ENCODE data around the gene ABCA2.

ABCA2 gene

DNA sequence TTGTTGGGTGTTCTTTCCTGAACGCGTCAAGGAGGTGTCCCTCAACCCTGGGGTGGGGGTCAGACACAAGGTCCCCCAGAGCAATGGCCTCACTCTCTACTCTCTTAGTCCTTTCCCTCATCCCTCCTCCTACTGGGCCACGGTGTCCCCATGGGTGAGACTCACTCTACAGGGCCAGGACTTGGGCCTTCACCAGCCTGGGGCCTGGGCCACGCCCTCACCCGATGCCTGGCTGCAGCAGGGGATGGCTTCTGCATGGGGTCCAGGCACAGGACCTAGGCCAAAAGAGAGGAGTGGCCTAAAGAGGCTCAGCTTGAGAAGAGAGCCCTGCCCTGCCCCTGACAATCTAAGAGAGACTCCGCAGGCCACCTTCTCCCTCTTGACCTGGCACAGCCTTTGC lies 70.1 kb downstream of the ABCA2 start:
- Histone ChIP-seq H3K9me3 (ENCODE audit: insufficient read depth, low read length) (no peaks in the 10 kb centered on the region), H3K27ac (ENCODE audit: low read depth, low read length) (no peak overlapping the region), H3K4me3 (ENCODE audit: insufficient read depth, low read length, poor library complexity, severe bottlenecking) (no peak overlapping the region), H3K27me3 (ENCODE audit: low read length) (no peaks in the 10 kb centered on the region), H3K9ac (ENCODE audit: low read length) (no peak overlapping the region), H3K36me3 (ENCODE audit: low read length) (no peaks in the 10 kb centered on the region), H3K4me2 (ENCODE audit: low read depth, low read length, poor library complexity, severe bottlenecking) (no peak overlapping the region), H3F3A (ENCODE audit: insufficient read depth) (no peaks in the 10 kb centered on the region), H3K79me2 (ENCODE audit: insufficient read depth, low read length) (no peaks in the 10 kb centered on the region), H4K20me1 (ENCODE audit: low read depth, low read length) (no peaks in the 10 kb centered on the region), H3K9me2 (replicated peaks; ENCODE audit: insufficient read depth, low read length) (no peaks in the 10 kb centered on the region), H2AFZ (ENCODE audit: low read depth, low read length, severe bottlenecking) (no peak overlapping the region)
- TF ChIP-seq, protein P1, sequence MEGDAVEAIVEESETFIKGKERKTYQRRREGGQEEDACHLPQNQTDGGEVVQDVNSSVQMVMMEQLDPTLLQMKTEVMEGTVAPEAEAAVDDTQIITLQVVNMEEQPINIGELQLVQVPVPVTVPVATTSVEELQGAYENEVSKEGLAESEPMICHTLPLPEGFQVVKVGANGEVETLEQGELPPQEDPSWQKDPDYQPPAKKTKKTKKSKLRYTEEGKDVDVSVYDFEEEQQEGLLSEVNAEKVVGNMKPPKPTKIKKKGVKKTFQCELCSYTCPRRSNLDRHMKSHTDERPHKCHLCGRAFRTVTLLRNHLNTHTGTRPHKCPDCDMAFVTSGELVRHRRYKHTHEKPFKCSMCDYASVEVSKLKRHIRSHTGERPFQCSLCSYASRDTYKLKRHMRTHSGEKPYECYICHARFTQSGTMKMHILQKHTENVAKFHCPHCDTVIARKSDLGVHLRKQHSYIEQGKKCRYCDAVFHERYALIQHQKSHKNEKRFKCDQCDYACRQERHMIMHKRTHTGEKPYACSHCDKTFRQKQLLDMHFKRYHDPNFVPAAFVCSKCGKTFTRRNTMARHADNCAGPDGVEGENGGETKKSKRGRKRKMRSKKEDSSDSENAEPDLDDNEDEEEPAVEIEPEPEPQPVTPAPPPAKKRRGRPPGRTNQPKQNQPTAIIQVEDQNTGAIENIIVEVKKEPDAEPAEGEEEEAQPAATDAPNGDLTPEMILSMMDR (IDR thresholded peaks at IDR 0.05; ENCODE audit: insufficient read depth, low read length, poor library complexity, severe bottlenecking): no peak
- no peak for TF ChIP-seq EZH2phosphoT487 (conservative IDR thresholded peaks at IDR 0.05; ENCODE audit: low read length)

GRCh38 chr9:136957461-136957860 lies 70.6 kb downstream of the ABCA2 start:
- no peaks in the 10 kb centered on the region for H3K9me3 ChIP-seq (ENCODE audit: insufficient read depth, low read length)

More at GRCh38 chr9:136957461-136957860, 70.6 kb downstream of the ABCA2 start:
- Histone ChIP-seq H2AFZ (ENCODE audit: low read depth, low read length, severe bottlenecking) (no peak overlapping the region), H3K9ac (ENCODE audit: low read length) (no peak overlapping the region), H3K4me3 (ENCODE audit: insufficient read depth, low read length, poor library complexity, severe bottlenecking) (no peak overlapping the region), H3K9me2 (replicated peaks; ENCODE audit: insufficient read depth, low read length) (no peaks in the 10 kb centered on the region), H3F3A (ENCODE audit: insufficient read depth) (no peaks in the 10 kb centered on the region), H3K27ac (ENCODE audit: low read depth, low read length) (no peak overlapping the region), H3K79me2 (ENCODE audit: insufficient read depth, low read length) (no peaks in the 10 kb centered on the region), H4K20me1 (ENCODE audit: low read depth, low read length) (no peaks in the 10 kb centered on the region), H3K4me2 (ENCODE audit: low read depth, low read length, poor library complexity, severe bottlenecking) (no peak overlapping the region), H3K27me3 (ENCODE audit: low read length) (no peaks in the 10 kb centered on the region), H3K36me3 (ENCODE audit: low read length) (no peaks in the 10 kb centered on the region)
- TF ChIP-seq, protein P1 (IDR thresholded peaks at IDR 0.05; ENCODE audit: insufficient read depth, low read length, poor library complexity, severe bottlenecking): no peak
- TF ChIP-seq EZH2phosphoT487 (conservative IDR thresholded peaks at IDR 0.05; ENCODE audit: low read length): no peak
